Gastroesophageal sphincter (tissue), 3 donors: Measurements from ENCODE around the gene BAIAP2.

ENCODE experiments used
- POLR2A ChIP-seq, 2 donors: fragments of 450-650 bp; IDR thresholded peaks; one replicate each; pipeline ENCODE4 v1.6.1; 2017; ENCODE audit warnings: antibody characterized with exemption in 2 of 2, mild to moderate bottlenecking in 2 of 2, moderate library complexity in 1 of 2
- TF ChIP-seq, protein P1 (sequence below), 4 experiments: fragments of 200-600 bp in 2 of 4; fragments of 450-650 bp in 2 of 4; sonication (generic) in 1 of 4; IDR thresholded peaks; one replicate each; pipeline ENCODE4 v1.5.1; 2017 to 2019; ENCODE audit warnings: antibody characterized with exemption in 4 of 4, mild to moderate bottlenecking in 2 of 4, moderate library complexity in 2 of 4

DNA sequence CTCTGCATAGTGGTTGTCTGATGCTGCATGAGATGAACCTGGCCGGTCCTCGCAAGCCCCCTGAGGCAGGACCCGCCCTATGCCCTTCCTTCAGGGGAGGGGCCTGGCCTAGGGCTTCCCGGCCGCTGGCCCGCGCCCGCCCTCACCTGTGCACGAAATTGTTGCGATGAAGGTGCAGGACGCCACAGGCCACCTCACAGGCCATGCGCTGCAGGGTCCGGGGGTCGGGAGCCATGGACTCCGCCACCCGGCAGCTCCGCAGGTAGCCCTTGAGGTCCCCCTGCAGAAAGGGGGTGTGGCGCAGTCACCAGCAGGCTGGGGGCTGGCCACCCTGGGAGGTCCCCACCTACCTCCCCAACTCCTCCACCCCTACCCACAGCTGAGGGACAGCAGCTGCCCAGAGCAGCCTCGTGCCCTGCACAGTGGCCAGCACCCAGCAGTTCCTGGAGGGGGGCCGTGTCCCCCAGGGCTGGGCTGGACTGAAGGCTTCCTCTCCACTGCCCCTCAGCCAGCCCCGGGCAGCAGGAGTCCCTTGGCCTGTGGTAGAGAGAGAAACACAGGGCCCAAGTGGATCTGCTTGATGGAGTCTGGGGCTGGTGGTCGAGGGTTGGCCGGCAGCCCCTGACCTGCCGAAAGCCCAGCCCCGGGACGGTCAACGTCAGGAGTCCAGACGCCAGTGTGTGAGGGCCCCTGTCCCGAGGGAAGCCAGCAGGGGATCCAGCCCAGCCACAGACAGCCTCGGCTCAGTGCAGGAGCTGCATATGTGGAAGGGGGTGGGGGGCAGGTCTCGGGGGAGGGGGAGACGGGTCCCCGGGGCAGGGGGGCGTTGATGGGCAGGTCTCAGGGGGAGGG, 91.6 kb downstream of the BAIAP2 start:
- TF ChIP-seq POLR2A (IDR thresholded peaks at IDR 0.05), result no peak
- TF ChIP-seq, protein P1, sequence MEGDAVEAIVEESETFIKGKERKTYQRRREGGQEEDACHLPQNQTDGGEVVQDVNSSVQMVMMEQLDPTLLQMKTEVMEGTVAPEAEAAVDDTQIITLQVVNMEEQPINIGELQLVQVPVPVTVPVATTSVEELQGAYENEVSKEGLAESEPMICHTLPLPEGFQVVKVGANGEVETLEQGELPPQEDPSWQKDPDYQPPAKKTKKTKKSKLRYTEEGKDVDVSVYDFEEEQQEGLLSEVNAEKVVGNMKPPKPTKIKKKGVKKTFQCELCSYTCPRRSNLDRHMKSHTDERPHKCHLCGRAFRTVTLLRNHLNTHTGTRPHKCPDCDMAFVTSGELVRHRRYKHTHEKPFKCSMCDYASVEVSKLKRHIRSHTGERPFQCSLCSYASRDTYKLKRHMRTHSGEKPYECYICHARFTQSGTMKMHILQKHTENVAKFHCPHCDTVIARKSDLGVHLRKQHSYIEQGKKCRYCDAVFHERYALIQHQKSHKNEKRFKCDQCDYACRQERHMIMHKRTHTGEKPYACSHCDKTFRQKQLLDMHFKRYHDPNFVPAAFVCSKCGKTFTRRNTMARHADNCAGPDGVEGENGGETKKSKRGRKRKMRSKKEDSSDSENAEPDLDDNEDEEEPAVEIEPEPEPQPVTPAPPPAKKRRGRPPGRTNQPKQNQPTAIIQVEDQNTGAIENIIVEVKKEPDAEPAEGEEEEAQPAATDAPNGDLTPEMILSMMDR (IDR thresholded peaks at IDR 0.05), result no peak
